Nephron (organoid): ENCODE results near the gene DCTN1.

Experiments used
- H3K27ac Mint-ChIP-seq, 3 experiments: 2 replicates each; pipeline ENCODE4 v1.8.0; 2020; ENCODE audit warnings: mixed read lengths in 3 of 3, mild to moderate bottlenecking in 2 of 3, moderate library complexity in 1 of 3
- H3K27me3 Mint-ChIP-seq: 2 replicates; pipeline ENCODE4 v1.8.0; 2021; ENCODE audit warnings: low read depth, mild to moderate bottlenecking, moderate library complexity, mixed read lengths
- H3K36me3 Mint-ChIP-seq: 2 replicates; pipeline ENCODE4 v1.8.0; 2020; ENCODE audit warnings: low read depth, mixed read lengths
- H3K4me1 Mint-ChIP-seq: 2 replicates; pipeline ENCODE4 v1.8.0; 2020; ENCODE audit warnings: mixed read lengths
- H3K4me3 Mint-ChIP-seq, 3 experiments: 2 replicates each; pipeline ENCODE4 v1.8.0; 2020; ENCODE audit warnings: mild to moderate bottlenecking in 3 of 3, mixed read lengths in 3 of 3, moderate library complexity in 2 of 3
- H3K9me3 Mint-ChIP-seq: 2 replicates; pipeline ENCODE4 v1.8.0; 2020; ENCODE audit warnings: mixed read lengths
- CTCF ChIP-seq, 3 experiments: fragments of 200-600 bp; sonication (generic); IDR thresholded peaks; one replicate each; pipeline ENCODE4 v1.5.0; 2021; ENCODE audit warnings: antibody characterized with exemption in 3 of 3; ENCODE audit not compliant: unreplicated experiment in 3 of 3

Gene DCTN1

GRCh38 chr2:74420006-74420405 is 39.9 kb upstream of the DCTN1 start:
- Mint-ChIP-seq H3K27ac (no peak overlapping the region), H3K36me3 (peaks cover 4% of the 10 kb centered on the region), H3K4me1 (peaks cover 14% of the 10 kb centered on the region), H3K4me3 (peak overlapping the region; percentile 19 to 49 (median 45)), H3K27me3 (no peaks in the 10 kb centered on the region), H3K9me3 (no peaks in the 10 kb centered on the region)
- TF ChIP-seq CTCF (IDR thresholded peaks at IDR 0.05; ENCODE audit: unreplicated experiment in 3 of 3): no peak

- Mint-ChIP-seq H3K27ac (no peak overlapping the region), H3K27me3 (no peaks in the 10 kb centered on the region), H3K36me3 (no peaks in the 10 kb centered on the region)
Observed at GRCh38 chr2:74419345-74419744, 39.2 kb upstream of the DCTN1 start.

GRCh38 chr2:74418312-74418711 is 38.2 kb upstream of the DCTN1 start:
- Mint-ChIP-seq H3K27me3 (peaks cover 3% of the 10 kb centered on the region), H3K4me1 (peaks cover 19% of the 10 kb centered on the region), H3K4me3 (no peak overlapping the region), H3K36me3 (no peaks in the 10 kb centered on the region), H3K27ac (no peak overlapping the region), H3K9me3 (no peaks in the 10 kb centered on the region)
- no peak for TF ChIP-seq CTCF (IDR thresholded peaks at IDR 0.05; ENCODE audit: unreplicated experiment in 3 of 3)

More at GRCh38 chr2:74419345-74419744, 39.2 kb upstream of the DCTN1 start:
- Mint-ChIP-seq H3K4me3 (no peak overlapping the region), H3K4me1 (peaks cover 14% of the 10 kb centered on the region), H3K9me3 (no peaks in the 10 kb centered on the region)
- no peak for TF ChIP-seq CTCF (IDR thresholded peaks at IDR 0.05; ENCODE audit: unreplicated experiment in 3 of 3)

- Mint-ChIP-seq H3K4me1 (peaks cover 20% of the 10 kb centered on the region), H3K27ac (no peak overlapping the region), H3K27me3 (peaks cover 3% of the 10 kb centered on the region), H3K36me3 (no peaks in the 10 kb centered on the region), H3K4me3 (no peak overlapping the region), H3K9me3 (no peaks in the 10 kb centered on the region)
- TF ChIP-seq CTCF (IDR thresholded peaks at IDR 0.05; ENCODE audit: unreplicated experiment in 3 of 3): no peak
Observed at GRCh38 chr2:74417763-74418162, 37.7 kb upstream of the DCTN1 start.

GRCh38 chr2:74417197-74417596 is 37.1 kb upstream of the DCTN1 start:
- H3K36me3 Mint-ChIP-seq: no peaks in the 10 kb centered on the region
- H3K4me1 Mint-ChIP-seq: peaks cover 18% of the 10 kb centered on the region
- peaks cover 3% of the 10 kb centered on the region for H3K27me3 Mint-ChIP-seq
- H3K27ac Mint-ChIP-seq: no peak overlapping the region
- no peak overlapping the region for H3K4me3 Mint-ChIP-seq
- H3K9me3 Mint-ChIP-seq: no peaks in the 10 kb centered on the region
- TF ChIP-seq CTCF (IDR thresholded peaks at IDR 0.05; ENCODE audit: unreplicated experiment in 3 of 3): no peak

- no peak for TF ChIP-seq CTCF (IDR thresholded peaks at IDR 0.05; ENCODE audit: unreplicated experiment in 3 of 3)
- peaks cover 3% of the 10 kb centered on the region for H3K27me3 Mint-ChIP-seq
- peaks cover 15% of the 10 kb centered on the region for H3K4me1 Mint-ChIP-seq
- H3K27ac Mint-ChIP-seq: no peak overlapping the region
- no peaks in the 10 kb centered on the region for H3K36me3 Mint-ChIP-seq
- H3K4me3 Mint-ChIP-seq: no peak overlapping the region
- H3K9me3 Mint-ChIP-seq: no peaks in the 10 kb centered on the region
Observed at GRCh38 chr2:74416778-74417177, 36.7 kb upstream of the DCTN1 start.
